Colon (tissue), 2 donors: ENCODE measurements around the gene ZNF511.
"Not testable (repeated sequence)": the region's sequence is repeated elsewhere in the genome, so short reads cannot be mapped to it uniquely, and the experiment has no call there.

Experiments
- FAIRE-seq: peaks from 2 replicates; lab custom pipeline; 2012; peaks lifted over from hg19 to GRCh38; lab: Jason Lieb, UNC
- donor health status: control.
- donor health status: control.

ZNF511 gene

DNA sequence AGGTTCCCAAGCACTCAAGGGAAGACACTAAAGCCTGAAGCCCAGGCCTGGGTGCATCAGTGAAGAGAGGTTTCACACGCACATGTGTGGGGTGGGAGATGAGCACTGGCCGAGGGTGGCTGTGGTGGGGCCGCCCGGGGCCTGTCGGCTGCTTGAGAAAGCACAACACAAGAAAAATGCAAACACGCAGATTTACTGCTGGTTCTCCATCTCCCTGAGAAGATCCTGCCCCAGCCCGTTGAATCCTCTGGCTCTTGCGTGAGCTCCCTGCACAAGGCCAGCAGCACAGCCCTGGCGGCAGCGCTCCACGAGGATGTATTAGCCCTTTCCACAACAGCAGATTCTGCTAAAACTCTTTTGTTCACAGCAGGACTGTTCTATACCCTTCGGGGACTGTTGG is 6.2 kb downstream of the ZNF511 start:
- FAIRE-seq = no peak

DNA sequence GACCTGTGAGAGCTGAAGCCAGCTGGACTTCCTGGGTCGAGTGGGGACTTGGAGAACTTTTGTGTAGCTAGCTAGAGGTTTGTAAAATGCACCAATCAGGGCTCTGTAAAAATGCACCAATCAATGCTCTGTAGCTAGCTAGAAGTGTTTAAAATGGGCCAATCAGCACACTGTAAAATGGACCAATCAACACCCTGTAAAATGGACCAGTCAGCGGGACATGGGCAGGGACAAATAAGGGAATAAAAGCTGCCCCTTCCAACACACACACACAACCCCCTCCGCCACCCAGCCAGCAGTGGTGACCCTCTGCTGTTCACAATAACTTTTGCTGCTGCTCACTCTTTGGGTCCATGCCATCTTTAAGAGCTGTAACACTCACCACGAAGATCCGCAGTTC is 7.1 kb downstream of the ZNF511 start:
- no peak for FAIRE-seq

GRCh38 chr10:133316266-133316665 is 7.6 kb downstream of the ZNF511 start:
- FAIRE-seq = no peak

DNA sequence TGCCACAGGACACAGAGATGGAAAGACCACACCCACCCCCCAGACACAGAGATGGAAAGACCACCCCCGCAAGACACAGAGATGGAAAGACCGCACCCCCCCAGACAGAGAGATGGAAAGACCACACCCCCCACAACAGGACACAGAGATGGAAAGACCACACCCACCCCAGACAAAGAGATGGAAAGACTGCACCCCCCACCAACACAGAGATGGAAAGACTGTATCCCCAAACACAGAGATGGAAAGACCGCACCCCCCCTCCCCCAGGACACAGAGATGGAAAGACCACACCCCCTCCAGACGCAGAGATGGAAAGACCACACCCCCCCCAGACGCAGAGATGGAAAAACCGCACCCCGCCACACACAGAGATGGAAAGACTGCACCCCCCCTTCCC is 8.0 kb downstream of the ZNF511 start:
- FAIRE-seq = no peak

DNA sequence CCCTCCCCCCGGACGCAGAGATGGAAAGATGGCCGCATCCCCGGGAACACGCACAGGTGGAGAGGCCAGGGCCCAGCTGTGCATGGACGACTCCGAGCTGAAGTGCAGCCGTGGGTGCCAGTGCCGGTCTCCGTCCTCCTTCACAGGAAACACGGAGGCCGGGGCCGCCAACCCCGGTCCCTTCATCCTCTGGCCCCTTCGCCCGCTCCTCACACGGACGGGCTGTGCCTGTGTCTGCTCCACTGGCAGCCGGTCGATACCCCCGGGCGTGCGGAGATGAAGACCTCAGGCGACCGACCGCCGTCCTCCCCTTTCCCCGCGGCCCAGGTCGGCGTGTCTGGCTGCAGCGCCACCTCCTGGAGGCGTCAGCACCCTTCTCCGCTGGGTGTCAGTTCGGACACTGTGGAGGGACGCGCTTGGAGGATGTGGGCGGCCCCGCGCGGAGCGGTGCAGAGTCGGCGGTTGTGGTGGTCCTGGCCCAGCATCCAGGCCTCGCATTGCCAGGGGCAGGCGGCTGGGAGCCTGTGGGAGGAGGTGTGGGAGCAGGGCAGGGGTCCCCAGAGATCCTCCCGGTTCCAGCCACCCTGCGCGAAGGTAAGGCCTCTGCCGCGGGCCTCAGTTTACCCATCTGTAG is 9.9 kb downstream of the ZNF511 start:
- no peak for FAIRE-seq

- FAIRE-seq = not testable (repeated sequence)
Observed at GRCh38 chr10:133320852-133321422, 12.2 kb downstream of the ZNF511 start.

- FAIRE-seq = not testable (repeated sequence)
Observed at GRCh38 chr10:133322064-133322709, 13.5 kb downstream of the ZNF511 start.

DNA sequence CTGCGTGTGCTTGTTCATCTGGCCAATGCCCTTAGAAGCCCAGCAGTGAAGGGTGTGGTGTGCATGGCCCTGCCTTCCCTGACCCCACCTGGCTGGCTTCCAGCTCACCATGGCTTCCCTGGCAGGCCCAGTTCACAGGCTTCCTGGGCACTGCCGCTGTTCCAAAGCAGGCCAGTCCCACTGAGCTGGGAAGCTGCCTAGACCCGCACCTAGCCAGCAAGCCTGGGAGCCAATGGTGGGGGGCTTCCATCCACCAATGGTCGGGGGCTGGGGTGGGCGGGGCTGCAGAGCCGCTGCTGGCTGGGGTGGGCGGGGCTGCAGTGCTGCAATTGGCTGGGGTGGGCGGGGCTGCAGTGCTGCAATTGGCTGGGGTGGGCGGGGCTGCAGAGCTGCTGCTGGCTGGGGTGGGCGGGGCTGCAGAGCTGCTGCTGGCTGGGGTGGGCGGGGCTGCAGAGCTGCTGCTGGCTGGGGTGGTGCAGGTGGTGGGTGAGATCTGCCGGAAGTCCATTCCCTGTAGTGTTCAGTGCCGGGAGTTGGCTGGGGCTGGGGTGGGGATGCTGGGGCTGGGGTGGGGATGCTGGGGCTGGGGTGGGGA is 15.6 kb downstream of the ZNF511 start:
- no peak for FAIRE-seq

DNA sequence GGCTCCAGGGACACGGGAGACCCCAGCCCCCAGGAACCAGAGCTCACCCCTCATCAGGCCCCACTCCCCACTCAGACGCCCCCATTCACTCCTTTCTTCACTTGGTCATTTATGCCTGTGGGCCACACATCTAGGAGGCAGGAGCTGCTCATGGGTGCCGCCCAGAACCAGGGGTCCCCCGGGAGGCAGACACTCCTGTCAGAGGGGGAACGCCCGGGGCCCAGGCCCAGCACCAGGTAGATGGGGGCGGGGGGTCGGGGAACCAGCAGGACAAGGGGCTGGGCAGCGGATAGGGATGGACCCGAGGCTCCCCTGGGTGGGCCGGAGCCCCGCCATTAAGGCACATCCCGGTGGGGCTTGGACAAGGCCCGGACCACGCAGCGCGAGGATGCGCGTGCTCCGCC is 16.1 kb downstream of the ZNF511 start:
- no peak for FAIRE-seq

- no peak for FAIRE-seq
Observed at GRCh38 chr10:133325440-133326222, 16.9 kb downstream of the ZNF511 start.

DNA sequence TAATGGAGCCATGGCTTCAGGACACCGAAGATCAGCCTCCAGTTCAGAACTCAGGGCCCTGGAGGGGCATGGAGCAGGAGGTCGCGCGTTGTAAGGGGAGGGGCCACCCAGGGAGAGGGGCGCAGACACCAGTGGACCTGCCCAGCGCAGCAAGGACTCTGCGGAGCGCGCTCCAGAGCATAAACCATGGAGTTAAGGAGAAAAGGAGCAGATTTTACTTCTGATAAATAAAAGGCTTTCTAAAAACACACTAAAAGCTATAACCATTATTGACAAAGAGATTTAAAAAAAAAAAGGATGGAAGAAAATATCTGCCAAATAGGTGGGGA is 17.5 kb downstream of the ZNF511 start:
- no peak for FAIRE-seq

GRCh38 chr10:133326745-133327650 is 18.3 kb downstream of the ZNF511 start:
- FAIRE-seq = no peak

GRCh38 chr10:133327651-133328357 is 19.1 kb downstream of the ZNF511 start:
- no peak for FAIRE-seq

- no peak for FAIRE-seq
Observed at GRCh38 chr10:133328358-133329343, 19.9 kb downstream of the ZNF511 start.

GRCh38 chr10:133329491-133330202 is 20.9 kb downstream of the ZNF511 start:
- FAIRE-seq = no peak

DNA sequence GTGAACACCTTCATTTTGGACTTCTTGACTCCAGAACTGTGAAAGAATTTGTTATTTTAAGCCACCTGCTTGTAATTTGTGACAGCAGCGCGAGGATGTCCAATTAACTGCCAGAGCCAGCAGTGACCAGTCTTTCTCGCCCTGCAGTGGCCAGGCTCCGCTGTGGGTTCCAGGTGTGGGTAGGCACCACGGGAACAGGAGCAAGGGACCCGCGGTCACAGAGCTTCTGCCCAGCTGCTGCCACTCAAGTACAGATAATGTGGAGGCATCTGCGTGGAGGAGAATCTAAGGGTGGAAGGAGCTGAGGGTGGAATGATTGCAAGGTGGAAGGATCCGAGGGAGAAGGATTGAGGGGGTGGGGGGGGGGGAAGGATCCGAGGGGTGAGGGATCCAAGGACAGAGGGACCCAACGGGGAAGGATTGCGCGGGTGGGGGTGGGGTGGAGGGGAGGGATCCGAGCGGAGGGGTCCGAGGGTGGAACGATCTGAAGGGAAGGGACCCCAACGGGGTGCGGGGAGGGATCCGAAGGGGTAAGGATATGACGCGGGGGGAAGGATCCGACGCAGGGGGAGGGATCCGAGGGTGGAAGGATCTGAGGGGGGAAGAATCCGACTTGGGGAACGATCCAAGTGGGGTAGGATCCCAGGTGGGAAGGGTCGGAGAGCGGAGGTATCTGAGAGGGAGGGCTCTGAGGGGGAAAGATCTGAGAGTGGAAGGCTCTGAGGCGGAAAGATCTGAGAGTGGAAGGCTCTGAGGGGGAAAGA is 24.4 kb downstream of the ZNF511 start:
- no peak for FAIRE-seq

GRCh38 chr10:133334503-133335245 is 26.0 kb downstream of the ZNF511 start:
- FAIRE-seq = no peak
